HG03025 (cell line): Measurements from ENCODE around the gene EFCAB11.
A peak's percentile ranks its signal among the peaks of the same experiment; 100 is the strongest.

ENCODE experiments used
- ATAC-seq: cut with Tn5 transposase; IDR thresholded peaks from one replicate; pipeline ENCODE4 v1.9.1; 2021; ENCODE audit warnings: mild to moderate bottlenecking, moderate library complexity; ENCODE audit not compliant: unreplicated experiment, low FRiP score

The EFCAB11 gene

DNA sequence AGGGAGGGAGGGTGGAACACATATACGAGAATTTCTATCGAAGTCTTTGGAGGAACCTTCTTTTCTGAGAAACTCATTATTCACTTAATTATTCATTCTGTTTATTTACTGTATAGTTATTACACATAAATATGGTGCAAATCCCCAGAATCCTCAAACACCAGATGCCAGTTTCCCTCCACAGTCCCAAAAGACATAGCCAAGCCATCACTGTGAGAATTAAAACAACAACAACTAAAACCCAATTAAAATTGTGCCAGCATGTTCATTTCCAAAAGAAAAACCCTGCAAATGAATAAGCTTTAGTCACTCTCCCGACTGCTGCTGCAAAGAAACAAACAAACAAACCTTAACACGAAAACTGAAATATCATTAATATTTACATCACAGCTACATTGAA lies 173.5 kb downstream of the EFCAB11 start:
- ATAC-seq = no peak

DNA sequence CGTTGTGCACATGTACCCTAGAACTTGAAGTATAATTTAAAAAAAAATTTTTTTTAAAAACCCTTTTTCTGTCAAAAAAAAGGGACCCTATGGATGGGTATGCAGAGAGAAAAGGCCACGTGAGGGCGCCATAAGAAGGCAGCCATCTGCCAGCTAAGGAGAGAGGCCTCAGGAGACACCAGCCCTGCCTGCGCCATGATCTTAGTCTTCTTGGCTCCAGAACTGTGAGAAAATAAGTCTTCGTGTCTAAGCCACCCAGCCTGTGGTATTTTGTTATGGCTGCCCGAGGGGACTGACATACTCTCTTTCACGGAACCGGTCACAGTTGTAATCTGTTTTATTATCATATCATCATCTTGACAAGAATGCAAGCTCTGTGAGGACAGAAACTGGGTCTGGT lies 174.8 kb downstream of the EFCAB11 start:
- ATAC-seq = no peak

DNA sequence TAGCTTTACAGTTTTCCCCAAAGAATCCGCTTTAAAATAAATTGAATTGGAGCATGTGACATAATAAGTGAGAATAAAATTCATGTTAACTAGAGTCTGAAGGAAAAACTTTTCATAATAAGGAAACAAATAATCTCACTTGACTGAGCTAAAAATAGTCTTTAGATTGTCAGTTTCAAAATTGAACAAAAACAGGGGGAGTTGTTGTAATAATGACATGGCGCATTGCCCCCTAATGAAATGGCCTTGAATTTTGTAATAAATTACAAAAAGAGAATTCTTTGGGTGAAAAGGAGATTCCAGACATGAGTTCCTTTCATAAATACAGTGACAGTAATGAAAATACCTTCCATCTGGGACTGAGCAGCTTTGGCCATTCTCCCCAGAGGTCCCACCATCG lies 178.6 kb downstream of the EFCAB11 start:
- ATAC-seq = no peak

DNA sequence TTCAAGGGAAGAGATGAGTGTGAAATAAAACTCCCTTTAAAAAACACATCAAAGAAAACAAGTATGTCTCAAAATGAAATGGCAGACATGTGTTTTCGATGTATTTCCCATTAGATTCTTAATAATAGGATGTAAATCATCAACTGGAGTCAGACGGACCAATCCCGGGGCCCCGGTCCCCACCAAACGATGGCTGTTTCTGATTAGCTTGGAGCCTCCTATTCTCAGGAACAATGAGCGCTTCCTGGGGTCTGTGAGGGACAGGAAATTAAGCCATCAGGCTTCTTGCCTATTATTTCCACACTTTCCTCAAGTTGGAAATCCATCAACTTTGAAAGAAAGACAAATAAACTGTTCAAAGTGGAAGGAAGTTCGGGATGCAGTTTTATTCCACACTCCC lies 179.4 kb downstream of the EFCAB11 start:
- ATAC-seq = no peak

DNA sequence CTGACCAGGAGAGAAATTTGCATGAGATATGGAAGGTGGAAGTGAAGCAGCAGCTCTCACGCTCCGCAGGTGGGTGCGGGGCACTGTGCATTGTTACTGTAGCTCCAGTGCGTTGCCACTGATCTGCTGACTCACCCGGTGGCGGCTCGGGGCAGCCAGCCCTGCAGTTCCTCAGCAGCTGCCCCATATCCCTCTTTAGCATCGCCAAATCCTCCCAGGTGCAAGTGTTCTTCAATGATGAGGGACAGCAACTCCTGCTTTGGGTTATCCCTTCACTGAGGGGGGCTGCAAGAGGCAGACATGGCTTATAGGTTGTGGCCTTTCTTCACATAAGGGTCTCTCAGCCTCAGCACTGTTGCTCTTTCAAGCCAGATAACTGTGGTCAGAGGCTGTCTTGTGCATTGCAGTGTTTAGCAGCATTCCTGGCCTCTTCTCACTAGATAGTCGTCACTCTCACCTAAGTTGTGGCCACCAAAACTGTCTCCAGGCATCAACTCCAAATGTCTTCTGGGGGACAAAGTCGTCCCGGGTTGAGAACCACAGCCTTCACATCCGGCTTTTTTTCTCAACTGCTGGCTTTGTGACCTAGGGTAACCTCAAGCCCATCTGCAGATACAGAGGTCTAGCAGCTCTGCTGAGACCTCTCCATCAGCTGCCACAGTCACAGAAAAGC lies 180.8 kb downstream of the EFCAB11 start:
- peak; percentile 86 for ATAC-seq

DNA sequence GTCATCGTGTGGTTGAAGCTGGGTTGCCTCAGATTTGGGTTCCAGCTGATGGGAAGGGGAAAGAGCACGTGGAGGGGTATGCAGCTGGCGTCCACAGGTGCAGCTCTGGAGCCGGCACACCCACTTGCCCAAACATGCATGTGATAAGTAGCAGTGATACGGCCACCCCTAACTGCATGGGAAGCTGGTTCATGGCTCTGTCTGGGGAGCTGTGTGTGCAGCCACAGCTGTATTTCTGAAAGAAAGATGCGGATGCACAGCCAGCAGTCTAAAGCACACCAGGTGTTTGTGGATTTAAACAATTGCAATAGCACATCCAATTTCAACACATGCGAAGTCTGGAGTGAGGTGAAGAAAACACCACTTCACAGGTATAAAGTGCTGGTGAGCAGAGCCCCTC lies 181.4 kb downstream of the EFCAB11 start:
- peak; percentile 68 for ATAC-seq

DNA sequence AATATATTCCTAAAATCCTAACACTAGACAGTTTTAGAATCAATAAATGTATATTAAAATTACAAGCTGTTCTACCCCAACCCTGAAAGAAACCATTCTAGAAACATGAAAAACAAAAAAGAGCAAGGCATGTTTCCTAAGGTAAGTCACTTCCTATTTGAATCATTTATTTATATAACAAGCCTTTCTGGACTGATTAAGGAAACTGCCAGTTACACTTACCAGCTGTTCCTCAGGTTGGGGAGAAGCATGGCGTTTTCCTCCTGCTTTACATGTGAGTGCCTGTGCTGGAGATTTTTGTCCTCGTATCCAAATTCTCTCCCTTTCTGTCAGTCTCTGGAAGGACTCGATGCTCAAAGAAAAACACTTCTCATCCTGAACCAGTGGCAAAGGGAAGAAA lies 183.3 kb downstream of the EFCAB11 start:
- ATAC-seq = no peak

DNA sequence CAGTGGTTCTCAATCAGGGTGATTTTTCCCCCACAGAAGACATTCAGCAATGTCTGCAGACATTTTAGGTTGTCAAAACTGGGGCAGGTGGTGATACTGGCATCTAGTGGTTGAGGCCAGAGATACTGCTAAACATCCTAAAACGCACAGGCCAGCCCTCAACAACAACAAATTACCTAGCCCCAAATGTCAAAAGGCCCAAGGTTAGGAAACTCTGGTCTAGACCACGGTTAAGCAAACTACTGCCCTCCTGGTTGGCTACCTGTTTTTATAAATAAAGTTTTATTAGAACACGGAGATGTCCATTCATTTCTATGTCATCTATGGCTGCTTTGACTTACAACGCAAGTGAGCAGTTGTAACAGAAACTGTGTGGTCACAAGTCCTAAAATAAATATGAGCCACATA lies 186.7 kb downstream of the EFCAB11 start:
- peak; percentile 58 for ATAC-seq

DNA sequence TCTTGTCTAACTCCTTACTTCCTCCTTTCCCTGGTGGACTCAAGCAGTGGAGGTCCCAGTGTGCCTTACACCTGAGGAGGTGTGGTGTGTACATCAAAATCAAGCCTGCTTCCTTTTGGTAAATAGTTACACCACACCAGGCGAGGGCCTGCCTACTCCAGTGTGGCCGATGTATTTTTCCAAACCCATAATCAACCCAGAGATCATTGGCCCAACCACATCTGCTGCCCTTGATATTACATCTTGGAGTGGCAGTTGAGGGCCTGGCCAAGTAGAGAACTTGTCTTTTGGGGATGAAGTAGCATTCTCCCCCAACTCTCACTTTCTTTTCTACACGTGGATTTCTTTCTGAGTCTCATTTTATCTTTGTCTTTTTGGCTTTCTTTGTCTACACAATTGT lies 187.4 kb downstream of the EFCAB11 start:
- no peak for ATAC-seq

DNA sequence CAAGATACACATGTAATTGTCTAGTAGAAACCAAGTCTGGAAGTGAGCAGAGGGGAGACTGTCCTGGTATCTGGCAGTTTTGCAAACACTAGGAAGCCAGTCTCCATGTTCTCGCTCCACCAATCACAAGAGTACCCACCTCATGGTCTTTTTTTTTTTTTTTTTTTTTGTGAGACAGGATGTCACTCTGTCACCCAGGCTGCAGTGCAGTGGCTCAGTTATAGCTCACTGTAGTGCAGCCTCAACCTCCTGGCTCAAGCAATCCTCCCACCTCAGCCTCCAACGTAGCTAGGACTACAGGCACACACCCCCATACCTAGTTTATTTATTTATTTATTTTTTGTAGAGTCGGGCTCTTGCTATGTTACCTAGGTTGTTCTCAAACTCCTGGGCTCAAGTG lies 189.2 kb downstream of the EFCAB11 start:
- ATAC-seq = no peak

DNA sequence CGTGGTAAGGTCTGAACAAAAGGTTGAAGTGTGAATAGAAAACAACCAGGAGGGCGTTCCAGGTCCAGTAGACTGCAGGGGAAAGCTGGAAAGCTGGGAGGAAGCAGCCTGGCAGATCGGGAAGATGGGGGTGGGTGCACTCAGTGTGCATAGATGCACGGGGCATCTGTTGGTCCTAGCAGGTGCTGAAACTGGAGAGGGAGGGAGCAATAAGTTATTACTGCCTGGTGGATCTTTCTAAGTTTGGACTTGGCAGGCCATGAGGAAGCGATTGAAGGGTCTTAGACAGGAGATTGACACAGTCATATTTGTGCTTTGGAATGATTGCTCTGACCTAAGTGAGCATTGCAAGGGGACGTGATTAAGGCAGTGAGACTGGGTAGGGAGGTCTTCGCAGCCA lies 194.4 kb downstream of the EFCAB11 start:
- no peak for ATAC-seq

DNA sequence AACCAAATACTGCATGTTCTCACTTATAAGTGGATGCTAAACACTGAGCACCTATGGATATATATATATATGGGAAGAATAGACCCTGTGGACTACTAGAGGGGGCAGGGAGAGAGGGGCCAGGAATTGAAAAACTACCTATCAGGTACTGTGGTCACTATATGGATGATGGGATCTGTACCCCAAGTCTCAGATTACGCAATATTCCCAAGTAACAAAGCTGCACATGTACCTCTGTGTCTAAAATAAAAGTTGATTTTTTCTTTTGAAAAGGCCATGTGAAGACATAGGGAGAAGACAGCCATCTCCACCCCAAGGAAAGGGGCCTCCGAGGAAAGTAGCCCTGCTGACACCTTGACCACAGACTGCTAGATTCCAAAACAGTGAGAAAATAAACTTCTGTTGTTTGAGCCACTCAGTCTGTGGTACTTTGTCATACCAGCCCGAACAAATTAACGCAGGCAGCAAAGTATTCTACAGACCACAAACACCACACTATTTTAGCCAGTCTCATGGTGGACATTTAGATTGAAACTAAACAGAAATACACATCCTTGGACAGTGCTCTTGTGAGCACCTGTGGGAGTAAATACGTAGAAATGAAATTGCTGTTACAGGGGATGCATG lies 197.1 kb downstream of the EFCAB11 start:
- ATAC-seq = no peak

DNA sequence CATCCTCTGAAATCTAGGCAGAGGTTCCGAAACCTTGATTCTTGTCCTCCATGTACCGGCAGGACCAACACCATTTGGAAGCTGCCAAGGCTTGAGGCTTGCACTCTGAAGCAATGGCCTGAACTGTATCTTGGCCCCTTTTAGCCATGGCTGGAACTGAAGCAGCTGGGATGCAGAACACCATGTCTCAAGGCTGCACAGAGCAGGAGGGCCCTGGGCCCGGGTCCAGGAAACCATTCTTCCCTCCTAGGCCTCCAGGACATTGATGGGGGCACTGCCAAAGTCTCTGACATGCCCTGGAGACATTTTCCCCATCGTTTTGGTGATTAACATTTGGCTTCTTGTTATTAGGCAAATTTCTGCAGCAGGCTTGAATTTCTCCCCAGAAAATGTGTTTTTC lies 198.7 kb downstream of the EFCAB11 start:
- ATAC-seq = no peak

DNA sequence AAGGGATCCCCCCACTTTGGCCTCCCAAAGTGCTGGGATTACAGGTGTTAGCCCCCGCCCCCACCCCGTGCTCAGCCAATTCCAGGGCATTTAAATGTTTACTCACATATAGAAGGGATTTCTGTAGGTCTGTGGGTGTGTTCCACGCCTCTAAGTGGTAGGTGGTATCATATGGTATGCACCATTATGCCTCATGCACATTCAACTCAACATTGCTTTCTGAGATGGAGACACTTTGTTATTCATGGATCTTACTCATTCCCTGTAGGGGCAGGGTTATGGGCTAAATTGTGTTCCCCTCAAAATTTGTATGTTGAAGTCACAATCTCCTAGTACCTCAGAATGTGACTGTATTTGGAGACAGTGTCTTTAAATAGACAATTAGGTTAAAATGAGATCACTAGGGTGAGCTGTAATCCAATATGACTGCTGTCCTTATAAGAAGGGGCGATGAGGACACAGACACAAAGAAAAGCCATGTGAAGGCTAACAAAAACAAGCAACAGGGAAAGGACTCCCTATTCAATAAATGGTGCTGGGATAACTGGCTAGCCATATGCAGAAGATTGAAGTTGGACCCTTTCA lies 200.6 kb downstream of the EFCAB11 start:
- no peak for ATAC-seq

DNA sequence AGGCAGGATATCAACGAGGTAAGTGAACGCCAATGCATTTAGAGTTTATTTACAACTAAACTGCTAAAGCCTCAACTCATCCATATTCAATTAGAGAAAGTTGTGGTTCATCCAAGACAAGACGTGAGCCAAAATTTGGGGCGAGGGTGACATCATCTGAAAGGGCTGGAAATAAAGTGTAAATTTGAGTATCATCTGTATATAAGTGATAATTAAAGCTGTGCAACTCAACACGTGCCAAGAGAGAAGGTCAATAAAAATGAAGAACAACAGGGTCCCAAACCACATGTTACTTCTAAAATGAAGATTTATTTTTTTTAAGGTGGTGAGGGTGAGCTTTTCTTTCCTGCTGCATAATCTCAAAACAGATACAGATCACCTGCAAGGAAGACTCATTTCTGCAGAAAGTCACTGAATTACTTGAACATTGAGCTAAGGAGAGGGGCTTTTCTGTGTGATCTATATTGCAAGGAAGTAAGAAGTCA lies 203.6 kb downstream of the EFCAB11 start:
- no peak for ATAC-seq

DNA sequence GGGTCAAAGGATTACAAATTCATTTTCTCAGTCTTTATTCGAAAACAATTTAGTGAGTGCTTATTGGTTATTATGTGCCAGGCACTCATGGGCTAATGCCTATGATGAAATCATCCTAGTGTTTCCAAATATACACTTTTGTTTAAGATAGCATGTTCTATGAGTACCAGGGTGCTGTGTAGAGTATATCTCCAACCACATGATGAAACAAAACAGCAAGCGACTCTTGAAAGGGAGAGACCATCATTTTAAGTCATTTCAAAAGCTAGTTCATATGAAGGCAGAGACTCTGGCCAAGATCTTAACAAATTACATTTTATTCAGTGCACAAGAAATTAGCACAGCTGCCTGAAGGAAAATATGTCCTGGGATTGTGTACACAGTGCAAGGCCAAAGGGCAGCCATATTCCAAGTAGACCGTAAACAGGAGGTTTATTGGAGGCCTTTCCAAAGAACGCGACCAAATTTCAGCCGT lies 204.2 kb downstream of the EFCAB11 start:
- no peak for ATAC-seq

DNA sequence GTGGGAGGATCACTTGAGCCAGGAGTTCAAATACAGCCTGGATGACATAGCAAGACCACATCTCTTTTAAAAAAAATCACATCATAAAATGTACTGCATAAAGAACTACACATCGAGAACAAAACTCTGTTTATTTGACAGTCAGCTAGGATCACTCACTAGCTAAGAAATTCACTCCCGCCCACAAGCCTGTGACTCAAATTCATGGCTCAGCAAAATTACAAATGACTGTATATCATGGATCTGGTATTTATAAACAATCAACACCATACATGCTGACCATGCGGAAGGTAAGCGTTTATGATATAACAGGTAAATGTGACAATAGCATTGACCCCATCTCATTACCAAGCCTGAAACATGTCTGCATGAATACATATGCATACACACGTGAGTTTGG lies 206.5 kb downstream of the EFCAB11 start:
- ATAC-seq = no peak

DNA sequence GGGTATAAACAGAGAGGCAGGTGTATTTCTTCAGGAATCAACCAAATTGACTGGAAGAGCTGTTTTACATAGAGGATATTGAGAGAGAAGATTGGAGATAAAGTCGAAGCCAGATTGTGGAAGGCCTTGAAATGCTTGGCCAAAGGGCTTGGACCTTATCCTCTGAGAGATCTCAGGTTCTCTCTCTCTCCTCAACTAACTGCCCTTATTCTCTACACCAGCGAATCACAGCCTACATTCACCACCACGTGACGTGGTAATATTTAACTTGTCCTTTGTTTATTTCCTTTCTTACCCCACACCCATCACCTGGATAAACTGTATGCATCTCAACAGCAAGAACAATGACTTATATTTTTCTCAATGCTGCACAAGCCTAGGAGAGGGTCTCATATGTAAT lies 207.4 kb downstream of the EFCAB11 start:
- ATAC-seq = no peak

DNA sequence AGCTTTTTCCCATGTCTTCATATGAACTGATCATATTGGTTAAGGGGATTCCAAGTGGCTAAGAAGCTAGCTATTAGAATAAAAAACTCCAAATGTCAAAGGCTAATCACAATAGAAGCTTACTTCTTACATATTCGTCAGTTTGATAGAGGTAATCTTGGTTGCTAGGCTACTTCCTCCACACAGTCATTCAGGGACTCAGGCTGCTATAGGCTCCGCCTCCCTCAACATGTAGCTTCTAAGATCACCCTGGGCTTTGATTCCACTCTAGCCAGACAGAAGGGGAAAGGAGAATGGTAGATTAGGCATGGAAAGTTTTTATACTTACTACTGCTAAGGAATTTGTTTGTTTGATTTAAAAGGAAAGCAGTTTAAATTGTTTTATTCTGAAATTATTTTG lies 207.9 kb downstream of the EFCAB11 start:
- ATAC-seq = no peak

DNA sequence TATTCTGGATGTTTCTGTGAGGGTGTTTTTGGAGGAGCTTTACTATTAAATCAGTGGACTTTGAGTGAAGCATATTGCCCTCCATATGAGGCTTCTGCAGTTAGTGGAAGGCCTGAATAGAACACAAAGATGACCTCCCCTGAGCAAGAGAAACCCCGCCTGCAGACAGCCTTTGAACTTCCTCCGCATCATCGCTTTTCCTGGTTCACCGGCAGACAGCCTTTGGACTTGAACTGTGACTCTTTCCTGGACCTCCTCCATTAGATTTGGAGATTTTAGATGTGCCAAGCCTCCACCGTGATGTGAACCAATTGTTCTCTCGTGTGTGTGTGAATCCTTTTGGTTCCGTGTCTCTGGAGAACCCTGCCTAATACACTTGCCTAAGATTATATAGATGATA lies 208.4 kb downstream of the EFCAB11 start:
- ATAC-seq = no peak
